Measurements from ENCODE around the gene ANXA7.

ANXA7 gene

DNA sequence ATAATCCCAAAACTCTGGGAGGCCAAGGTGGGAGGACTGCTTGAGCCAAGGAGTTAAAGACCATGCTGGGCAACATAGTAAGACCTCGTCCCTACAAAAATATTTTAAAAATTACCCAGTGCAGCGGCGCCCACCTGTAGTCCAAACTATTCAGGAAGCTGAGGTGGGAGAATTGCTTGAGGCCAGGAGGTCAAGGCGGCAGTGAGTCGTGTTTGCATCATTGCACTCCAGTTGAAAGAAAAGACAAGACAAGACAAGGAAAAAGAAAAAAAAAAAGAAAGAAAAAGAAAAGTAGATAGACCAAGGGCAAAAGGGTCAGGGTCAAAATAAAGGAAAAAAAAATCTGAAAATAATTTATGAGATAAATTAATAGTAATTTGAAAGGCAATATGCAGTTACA is 5.8 kb downstream of the ANXA7 start:
- Histone ChIP-seq H3K4me2 (no peak overlapping the region), H3K9ac (no peak overlapping the region), H3K27me3 (ENCODE audit: insufficient read depth, low read depth) (no peaks in the 10 kb centered on the region), H3K4me3 (IDR thresholded peaks at IDR 0.05; ENCODE audit: insufficient read depth, low read depth, low read length) (no peak overlapping the region), H3K4me1 (ENCODE audit: low read depth, poor library complexity, severe bottlenecking) (peaks cover 10% of the 10 kb centered on the region), H2AFZ (ENCODE audit: low read depth) (no peak overlapping the region), H3K27ac (no peak overlapping the region), H4K20me1 (ENCODE audit: insufficient read depth) (peaks cover 16% of the 10 kb centered on the region), H3K36me3 (ENCODE audit: insufficient read depth) (no peaks in the 10 kb centered on the region), H3K79me2 (ENCODE audit: insufficient read depth, low read depth) (peaks cover 99% of the 10 kb centered on the region)
- TF ChIP-seq, protein P1, sequence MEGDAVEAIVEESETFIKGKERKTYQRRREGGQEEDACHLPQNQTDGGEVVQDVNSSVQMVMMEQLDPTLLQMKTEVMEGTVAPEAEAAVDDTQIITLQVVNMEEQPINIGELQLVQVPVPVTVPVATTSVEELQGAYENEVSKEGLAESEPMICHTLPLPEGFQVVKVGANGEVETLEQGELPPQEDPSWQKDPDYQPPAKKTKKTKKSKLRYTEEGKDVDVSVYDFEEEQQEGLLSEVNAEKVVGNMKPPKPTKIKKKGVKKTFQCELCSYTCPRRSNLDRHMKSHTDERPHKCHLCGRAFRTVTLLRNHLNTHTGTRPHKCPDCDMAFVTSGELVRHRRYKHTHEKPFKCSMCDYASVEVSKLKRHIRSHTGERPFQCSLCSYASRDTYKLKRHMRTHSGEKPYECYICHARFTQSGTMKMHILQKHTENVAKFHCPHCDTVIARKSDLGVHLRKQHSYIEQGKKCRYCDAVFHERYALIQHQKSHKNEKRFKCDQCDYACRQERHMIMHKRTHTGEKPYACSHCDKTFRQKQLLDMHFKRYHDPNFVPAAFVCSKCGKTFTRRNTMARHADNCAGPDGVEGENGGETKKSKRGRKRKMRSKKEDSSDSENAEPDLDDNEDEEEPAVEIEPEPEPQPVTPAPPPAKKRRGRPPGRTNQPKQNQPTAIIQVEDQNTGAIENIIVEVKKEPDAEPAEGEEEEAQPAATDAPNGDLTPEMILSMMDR (conservative IDR thresholded peaks at IDR 0.05; ENCODE audit: low read depth, low read length): no peak

GRCh38 chr10:73407495-73407894 is 6.4 kb downstream of the ANXA7 start:
- H3K27me3 ChIP-seq (ENCODE audit: insufficient read depth, low read depth): no peaks in the 10 kb centered on the region
- no peak overlapping the region for H2AFZ ChIP-seq (ENCODE audit: low read depth)
- peaks cover 16% of the 10 kb centered on the region for H4K20me1 ChIP-seq (ENCODE audit: insufficient read depth)
- TF ChIP-seq, protein P1 (conservative IDR thresholded peaks at IDR 0.05; ENCODE audit: low read depth, low read length): no peak
- no peak overlapping the region for H3K27ac ChIP-seq
- no peak overlapping the region for H3K4me3 ChIP-seq (IDR thresholded peaks at IDR 0.05; ENCODE audit: insufficient read depth, low read depth, low read length)
- H3K4me1 ChIP-seq (ENCODE audit: low read depth, poor library complexity, severe bottlenecking): peaks cover 7% of the 10 kb centered on the region
- peaks cover 99% of the 10 kb centered on the region for H3K79me2 ChIP-seq (ENCODE audit: insufficient read depth, low read depth)
- H3K4me2 ChIP-seq: no peak overlapping the region
- H3K9ac ChIP-seq: no peak overlapping the region
- H3K36me3 ChIP-seq (ENCODE audit: insufficient read depth): no peaks in the 10 kb centered on the region

GRCh38 chr10:73406846-73407245 is 7.0 kb downstream of the ANXA7 start:
- Histone ChIP-seq H4K20me1 (ENCODE audit: insufficient read depth) (peaks cover 16% of the 10 kb centered on the region), H3K4me2 (no peak overlapping the region), H3K36me3 (ENCODE audit: insufficient read depth) (no peaks in the 10 kb centered on the region), H3K27ac (no peak overlapping the region), H3K79me2 (ENCODE audit: insufficient read depth, low read depth) (peaks cover 99% of the 10 kb centered on the region), H3K4me1 (ENCODE audit: low read depth, poor library complexity, severe bottlenecking) (peaks cover under 1% of the 10 kb centered on the region), H3K27me3 (ENCODE audit: insufficient read depth, low read depth) (no peaks in the 10 kb centered on the region), H3K9ac (no peak overlapping the region), H2AFZ (ENCODE audit: low read depth) (no peak overlapping the region), H3K4me3 (IDR thresholded peaks at IDR 0.05; ENCODE audit: insufficient read depth, low read depth, low read length) (no peak overlapping the region)
- TF ChIP-seq, protein P1 (conservative IDR thresholded peaks at IDR 0.05; ENCODE audit: low read depth, low read length): no peak

DNA sequence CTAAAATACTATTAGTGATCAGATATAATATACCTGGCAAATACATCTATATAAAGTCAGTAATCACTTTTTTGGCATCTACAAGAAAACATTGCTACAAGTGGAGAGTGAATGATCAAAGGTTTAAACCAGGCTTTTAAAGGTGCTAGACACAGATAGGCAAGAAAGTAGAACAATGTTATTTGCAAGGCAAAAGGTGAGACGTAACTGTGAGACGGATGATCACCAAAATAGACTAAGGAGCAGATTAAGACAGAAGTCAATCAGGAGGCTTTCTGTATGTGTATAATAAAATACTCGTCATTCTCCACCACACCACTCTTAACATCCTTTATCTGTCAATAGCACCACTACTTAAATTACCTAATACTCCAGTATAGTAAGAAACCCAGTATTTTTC is 8.3 kb downstream of the ANXA7 start:
- Histone ChIP-seq H3K79me2 (ENCODE audit: insufficient read depth, low read depth) (peaks cover 96% of the 10 kb centered on the region), H4K20me1 (ENCODE audit: insufficient read depth) (peaks cover 16% of the 10 kb centered on the region), H2AFZ (ENCODE audit: low read depth) (no peak overlapping the region), H3K4me1 (ENCODE audit: low read depth, poor library complexity, severe bottlenecking) (no peaks in the 10 kb centered on the region), H3K9ac (no peak overlapping the region), H3K27me3 (ENCODE audit: insufficient read depth, low read depth) (no peaks in the 10 kb centered on the region), H3K36me3 (ENCODE audit: insufficient read depth) (no peaks in the 10 kb centered on the region), H3K4me2 (no peak overlapping the region), H3K4me3 (IDR thresholded peaks at IDR 0.05; ENCODE audit: insufficient read depth, low read depth, low read length) (no peak overlapping the region), H3K27ac (no peak overlapping the region)
- TF ChIP-seq, protein P1 (conservative IDR thresholded peaks at IDR 0.05; ENCODE audit: low read depth, low read length): no peak
